Fibroblast of upper back skin (primary cell): Measurements from ENCODE around the gene HNMT.
"Not testable (repeated sequence)": the region's sequence is repeated elsewhere in the genome, so short reads cannot be mapped to it uniquely, and the experiment has no call there.

Experiments
- DNase-seq: peaks from one replicate; pipeline ENCODE4 v3.0.0-alpha.2; 2013

Gene HNMT

GRCh38 chr2:138015494-138015893 is 51.2 kb downstream of the HNMT start:
- no peak for DNase-seq

DNA sequence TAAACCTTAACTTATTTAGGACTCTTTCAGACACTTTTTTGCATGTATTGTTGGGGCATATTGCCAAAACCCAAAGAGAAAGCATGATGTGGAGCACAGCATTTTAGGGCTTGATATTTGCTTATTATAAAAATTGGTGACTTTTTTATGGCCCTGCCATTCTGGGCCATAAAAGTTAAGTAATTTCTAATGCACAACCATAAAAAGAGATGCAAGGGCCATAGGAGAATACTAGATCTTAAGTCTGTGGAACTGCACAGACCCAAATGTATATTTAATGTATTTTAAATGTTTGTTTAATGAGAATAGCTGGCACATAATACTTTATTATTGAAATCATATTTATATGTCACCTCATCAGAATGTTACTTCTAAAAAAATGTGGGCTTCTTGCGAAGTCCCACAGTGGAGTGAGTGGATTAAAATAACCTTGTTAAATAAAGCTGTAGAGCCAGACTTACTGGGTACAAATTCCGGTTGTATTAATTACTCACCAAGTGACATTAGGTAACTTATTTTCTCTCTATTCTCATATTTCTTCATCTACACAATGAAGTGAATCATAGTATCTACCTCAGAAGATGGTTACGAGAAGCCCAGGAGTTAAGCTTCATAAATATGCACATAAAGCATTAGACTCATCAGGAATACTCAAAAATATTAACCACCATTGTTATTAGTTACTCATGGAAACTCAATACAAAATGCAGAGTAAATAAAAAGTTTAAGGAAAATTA is 52.2 kb downstream of the HNMT start:
- no peak for DNase-seq

GRCh38 chr2:138017824-138018223 is 53.6 kb downstream of the HNMT start:
- no peak for DNase-seq

DNA sequence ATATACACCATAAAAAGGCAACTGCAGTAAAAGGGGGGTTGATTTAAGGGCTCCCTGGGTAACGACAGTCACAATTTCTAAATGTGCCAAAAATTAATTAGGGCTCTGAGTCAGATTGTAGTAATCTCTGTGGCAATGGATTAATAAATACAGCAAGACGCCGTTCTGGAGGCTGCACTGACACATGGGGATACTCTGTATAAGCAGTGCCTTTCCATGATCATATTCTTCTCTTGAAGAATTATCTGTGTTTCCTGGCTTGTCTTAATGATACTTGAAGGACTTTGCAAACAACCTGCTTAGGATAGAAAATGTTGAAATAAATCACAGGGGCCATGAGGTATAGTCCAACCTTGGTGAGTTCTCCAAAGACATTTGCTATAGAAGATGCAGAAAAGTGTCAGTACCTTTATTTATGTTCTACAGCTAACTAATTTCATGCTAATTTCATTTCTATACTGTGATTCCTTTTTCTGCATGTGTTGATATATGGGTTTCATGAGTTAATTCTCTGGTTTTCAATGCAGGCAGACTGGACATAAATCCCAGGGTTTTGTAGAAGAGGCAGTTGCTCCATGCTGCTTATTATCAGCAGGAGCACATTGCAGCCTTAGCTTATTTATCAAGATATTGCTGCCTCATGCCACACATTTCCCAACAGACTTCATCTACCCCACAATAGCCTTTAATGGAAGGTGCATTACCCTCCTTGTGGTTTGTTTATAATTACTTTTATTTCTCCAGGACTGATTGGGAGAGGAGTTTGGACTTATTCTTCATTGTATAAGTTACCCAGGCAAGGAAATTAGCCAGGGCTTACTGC is 54.8 kb downstream of the HNMT start:
- no peak for DNase-seq

DNA sequence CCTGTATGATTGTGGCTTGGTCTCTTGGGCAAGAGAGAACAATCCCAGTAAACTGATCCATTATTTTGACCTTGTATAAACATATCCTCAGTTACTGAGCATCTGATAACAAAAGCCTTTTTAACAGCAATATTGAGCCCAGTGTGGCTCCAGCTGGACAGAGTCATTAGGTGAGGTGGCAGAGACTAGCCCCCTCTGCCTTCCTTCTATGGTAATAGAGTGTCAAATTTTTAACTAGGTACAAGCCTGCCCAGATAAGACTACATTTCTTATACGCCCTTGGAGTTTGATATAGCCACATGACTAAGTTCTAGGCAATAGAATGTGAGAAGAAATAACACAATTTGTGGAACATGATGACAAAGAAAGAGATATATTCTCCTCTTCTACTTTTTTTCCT is 56.2 kb downstream of the HNMT start:
- no peak for DNase-seq

GRCh38 chr2:138021154-138021553 is 56.9 kb downstream of the HNMT start:
- no peak for DNase-seq

- peak; percentile 32 for DNase-seq
Observed at GRCh38 chr2:138023298-138023697, 59.0 kb downstream of the HNMT start.

DNA sequence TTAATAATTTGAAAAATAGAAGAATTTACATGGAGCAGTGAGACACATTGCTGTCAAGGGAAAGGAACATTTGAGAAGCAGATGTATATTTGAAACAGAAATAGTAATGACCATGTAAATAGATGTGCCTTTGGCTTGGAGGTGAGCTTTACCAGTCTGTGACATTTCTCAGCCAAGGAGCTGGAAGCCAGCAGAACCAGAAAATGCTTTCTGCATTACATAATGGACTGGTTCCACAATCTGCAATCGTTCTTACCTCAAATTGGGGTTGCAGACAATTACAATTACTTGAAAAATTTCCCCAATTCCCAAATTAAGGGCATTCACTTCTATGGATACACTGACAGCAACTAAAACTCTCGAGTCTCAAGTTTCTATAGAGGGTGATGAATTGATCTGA is 59.7 kb downstream of the HNMT start:
- peak; percentile 2 for DNase-seq

DNA sequence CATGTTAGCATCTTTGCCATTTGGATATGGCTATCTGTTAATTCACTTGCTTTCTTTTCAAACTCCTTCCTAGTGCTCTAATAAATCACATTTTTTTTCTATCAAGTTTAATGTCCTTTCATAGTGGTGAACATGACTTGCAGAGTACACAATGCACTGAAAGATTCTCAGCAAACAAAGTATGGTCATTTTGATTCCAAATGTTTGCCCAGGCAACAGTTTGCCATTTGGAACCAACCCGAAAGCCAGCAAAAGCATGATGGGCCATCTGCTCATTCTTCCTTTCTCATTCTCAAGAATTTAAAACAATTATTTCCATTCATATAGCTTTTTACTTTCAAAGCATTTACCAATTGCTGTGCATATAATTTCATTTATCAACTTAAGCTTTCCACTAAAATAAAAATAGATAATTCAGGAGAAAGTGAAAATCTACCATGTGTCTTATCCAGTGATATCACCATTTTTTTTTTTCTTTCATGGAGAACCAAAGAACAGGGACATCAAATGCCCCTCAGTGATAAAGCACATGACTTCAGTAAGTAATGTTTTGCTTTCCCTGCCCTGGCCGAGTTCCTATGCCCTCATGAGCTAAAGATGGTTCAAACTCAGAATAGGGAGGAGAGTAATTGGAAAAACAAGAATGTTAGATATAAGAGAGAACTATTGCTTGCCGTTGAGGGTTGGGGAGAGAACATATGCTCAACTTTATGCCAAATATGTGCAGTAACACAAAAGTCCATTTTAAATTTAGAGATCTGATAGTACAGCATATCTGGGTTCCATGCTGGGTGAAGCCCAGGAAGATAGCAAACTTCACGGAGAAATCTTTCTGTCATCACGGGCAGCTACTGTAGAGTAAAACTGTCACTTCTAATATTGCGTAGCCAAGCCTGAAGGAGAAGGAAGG is 62.1 kb downstream of the HNMT start:
- DNase-seq, result no peak

DNA sequence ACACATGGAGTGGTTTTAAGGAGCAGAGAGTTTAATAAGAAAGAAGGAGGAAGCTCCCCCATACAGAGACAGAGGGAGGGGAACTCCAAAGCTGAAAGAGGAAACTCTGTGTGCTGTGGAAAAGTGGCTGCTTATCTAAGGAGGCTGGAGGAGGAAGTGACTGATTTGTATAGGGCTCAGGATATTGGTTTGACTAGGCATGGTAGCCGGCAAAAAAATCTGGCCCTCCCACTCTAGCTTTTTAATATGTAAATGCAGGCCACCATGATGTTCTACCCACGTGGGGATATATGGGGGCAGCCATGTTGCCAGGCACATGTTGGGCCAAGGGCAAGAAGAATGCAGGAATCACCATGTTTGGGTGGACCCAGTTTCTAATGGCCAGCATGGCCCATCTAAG is 64.3 kb downstream of the HNMT start:
- DNase-seq, result no peak

DNA sequence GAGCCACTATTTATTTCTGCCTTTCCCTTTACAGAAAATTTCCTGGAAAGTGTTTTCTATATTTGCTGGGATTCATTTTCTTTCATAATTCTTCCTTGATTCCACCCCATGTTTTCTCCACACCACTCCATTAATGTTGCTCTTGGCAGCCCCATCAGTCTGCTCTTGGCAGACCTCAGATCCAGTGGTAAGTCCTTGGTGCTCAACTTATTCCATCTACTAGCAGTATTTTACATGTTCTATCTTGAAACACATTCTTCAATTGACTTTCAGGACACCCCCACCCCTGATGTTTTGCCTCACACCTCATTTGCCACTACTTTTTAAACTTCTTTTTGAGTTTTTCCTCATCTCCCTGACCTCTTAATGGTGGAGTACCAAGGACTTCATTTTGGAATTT is 65.0 kb downstream of the HNMT start:
- peak; percentile 64 for DNase-seq

- peak; percentile 81 for DNase-seq
Observed at GRCh38 chr2:138030459-138030858, 66.2 kb downstream of the HNMT start.

- no peak for DNase-seq
Observed at GRCh38 chr2:138032334-138032733, 68.1 kb downstream of the HNMT start.

DNA sequence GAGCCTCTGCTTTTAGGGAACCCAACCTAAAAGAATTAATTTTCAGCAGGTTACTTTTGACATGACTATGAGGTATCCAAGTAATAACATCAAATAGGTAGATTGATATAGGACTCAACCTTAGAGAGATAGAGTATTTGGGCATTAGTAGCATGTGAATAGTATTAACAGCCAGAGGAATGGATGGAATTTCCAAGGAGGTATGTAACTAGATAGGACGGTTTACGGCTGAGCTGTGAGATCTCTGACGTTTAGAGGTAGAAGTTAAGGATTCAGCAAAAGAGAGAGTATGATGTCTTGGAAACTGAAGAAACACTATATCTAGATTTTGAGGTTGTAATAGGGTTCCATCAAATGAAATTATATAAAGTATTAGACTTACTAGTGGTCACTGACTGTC is 70.3 kb downstream of the HNMT start:
- peak; percentile 3 for DNase-seq

GRCh38 chr2:138035608-138036217 is 71.4 kb downstream of the HNMT start:
- peak; percentile 77 for DNase-seq

DNA sequence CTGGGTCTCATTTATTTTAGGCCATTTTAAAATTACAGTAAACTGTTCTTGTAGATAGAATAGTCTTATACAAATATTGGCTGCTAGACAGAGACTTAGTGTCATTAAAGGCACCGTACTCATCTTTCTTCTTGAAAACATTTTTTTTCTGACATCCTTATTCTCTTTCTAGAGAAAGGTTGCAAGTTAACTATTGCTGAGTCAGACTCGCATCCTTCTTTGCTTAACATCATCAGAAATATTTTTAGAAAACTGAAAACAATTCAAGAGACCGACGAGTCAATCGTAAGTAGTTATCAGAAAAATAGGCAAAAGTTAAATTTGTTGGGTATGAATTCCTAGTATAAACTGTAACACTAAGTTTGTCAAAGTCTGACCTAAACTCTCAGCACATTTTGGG is 72.2 kb downstream of the HNMT start:
- DNase-seq, result peak; percentile 31

DNA sequence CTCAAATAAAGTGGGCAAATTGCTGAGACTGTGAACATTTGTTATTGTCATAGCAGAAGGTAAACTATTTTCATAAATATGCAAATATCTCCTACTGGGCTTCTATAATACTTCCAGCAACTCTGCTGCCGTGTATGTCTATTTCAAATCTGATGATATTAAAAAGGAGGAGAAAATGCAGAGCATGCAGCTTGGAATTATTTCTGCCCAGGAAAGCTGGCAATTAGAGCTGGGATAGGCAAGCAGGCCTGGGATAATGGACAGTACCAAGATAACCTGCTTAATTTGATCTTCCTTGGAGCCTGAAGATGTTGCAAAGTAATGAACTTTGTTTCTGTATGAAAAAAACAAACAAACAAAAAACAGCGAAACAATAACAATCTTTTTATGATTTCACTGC is 72.8 kb downstream of the HNMT start:
- DNase-seq, result no peak

- no peak for DNase-seq
Observed at GRCh38 chr2:138040616-138041015, 76.3 kb downstream of the HNMT start.

- DNase-seq, result no peak
Observed at GRCh38 chr2:138042311-138042710, 78.0 kb downstream of the HNMT start.

GRCh38 chr2:138043588-138043987 is 79.3 kb downstream of the HNMT start:
- not testable (repeated sequence) for DNase-seq

- DNase-seq, result no peak
Observed at GRCh38 chr2:138058427-138058826, 94.2 kb downstream of the HNMT start.

DNA sequence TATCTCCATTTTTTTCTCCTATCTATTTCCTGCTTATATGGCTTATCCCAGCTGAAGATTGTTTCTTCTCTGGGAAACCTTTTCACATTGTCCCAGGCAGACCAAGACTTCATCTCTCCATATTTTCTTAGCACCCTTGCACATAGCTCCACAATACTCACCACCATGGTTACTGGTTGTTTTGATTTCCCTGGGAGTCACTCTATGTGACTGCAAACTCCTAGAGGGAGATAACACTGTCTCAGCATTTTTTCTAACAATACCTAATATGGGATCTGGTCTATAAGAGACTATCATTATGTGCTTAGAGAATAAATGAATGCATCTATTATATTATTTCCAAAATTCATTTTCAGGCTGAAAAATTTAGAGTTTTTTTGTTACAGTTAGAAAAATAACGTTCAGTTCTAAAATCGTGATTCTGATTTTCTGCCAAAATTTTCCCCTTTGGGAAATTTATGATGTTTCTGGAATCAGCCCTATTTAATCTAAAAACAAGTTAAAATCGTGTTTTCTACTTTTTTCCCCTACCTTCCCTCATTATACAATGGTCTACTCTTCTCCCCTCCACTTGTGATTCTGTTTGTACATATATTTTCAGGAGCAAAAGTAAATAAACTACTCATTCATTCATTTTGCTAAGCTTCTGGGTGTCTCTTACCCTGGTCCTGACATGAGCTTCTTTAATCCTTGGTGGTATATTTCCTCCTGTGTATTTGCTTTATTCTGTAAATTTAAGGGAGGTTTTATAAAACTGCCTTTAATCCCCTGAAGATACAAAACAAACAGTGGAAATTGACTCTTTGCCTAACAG is 95.4 kb downstream of the HNMT start:
- peak; percentile 10 for DNase-seq
